ENCODE measurements around the gene PRKCQ.

PRKCQ gene

GRCh38 chr10:6431186-6431585 lies 148.9 kb downstream of the PRKCQ start:
- no peak for DNase-seq

GRCh38 chr10:6430423-6430980 lies 149.6 kb downstream of the PRKCQ start:
- DNase-seq, result no peak

GRCh38 chr10:6427357-6427959 lies 152.6 kb downstream of the PRKCQ start:
- no peak for DNase-seq

- no peak for DNase-seq
These were observed 153.8 kb downstream of the PRKCQ start for GRCh38 chr10:6426317-6426716.

DNA sequence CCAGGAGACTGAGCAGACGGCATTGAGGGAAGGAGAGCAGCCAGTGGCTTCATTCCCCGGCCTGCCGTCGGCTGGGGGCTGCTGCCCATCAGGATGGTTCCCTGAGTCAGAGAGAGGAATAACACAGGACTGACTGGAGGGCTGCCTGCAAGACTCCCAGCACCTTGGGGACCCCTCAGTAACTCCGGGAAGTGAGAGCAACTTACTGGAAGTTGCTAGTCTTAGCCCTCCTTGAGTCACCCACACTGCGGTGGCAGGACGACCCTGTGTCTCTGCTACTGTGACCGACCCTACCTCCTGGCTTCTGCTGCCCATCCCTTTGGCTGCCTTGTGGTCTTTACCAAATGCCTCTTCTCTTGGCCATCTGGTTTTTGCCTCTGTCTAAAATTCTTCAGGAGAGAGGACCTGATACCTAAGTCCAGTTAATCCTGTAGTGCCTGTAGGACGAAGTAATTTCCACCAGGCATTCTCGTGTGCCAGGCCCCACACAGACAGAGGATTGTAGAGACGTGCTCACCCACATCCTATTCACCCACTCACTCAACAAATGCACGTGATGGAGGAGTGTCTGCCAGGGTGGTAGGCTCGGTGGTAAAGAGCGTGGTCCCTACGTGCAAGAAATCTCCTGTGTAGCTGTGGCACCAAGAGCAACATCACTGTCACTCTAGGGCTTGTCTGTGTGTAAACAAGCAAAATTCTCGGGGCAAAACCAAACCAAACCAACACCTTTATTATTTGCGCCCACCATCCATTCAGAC lies 156.5 kb downstream of the PRKCQ start:
- DNase-seq, result no peak

- no peak for DNase-seq
These were observed 157.1 kb downstream of the PRKCQ start for GRCh38 chr10:6423004-6423403.

GRCh38 chr10:6418613-6419216 lies 161.4 kb downstream of the PRKCQ start:
- DNase-seq, result no peak

DNA sequence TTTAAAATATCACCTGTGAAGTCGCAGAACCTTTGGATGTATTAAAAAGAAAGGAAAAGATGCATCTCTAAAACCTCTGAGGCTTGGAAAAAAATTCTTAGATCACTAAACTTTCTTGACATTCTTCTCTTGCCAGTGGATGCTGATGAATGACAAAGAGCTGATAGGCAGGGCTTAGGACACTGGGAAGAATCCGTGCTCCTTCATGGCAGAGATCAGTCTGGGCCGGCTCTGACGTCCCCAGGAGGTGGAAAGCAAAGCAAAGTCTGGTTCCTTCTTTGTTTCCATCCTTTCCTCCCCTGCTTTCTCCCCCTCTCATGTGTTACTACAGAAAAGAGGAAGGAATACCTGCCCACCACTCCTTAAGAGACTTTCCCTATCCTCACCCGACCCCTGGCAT lies 161.9 kb downstream of the PRKCQ start:
- DNase-seq, result no peak

DNA sequence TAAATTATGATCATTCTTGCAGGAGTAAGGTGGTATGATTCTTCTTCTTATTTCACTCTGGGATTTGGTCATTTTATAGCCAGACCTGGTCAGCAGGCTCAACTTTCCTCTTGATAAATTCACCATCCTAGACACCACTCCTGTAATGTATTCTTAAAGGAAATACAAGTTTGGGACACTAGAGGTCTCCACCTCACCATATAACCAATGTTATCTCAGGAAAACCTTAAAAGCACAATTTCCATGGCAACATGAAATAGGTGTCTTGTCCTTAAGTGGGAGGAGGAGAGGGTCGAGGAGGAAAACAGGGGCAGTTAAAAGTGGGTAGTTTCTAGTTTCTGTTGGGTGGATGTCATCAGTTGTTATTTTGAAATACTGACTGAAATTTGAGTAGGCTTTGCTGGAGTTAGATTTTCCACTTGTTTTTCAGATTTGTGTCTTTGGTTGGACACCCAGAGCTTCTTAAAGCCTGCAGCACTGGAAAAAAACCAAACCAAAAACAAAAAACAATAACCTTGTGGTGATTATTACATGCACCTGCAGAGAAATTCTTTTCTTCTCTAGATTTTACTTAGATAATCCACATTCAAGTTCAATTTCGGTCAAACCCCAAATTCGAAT lies 163.1 kb downstream of the PRKCQ start:
- no peak for DNase-seq

GRCh38 chr10:6411436-6411835 lies 168.6 kb downstream of the PRKCQ start:
- no peak for DNase-seq

DNA sequence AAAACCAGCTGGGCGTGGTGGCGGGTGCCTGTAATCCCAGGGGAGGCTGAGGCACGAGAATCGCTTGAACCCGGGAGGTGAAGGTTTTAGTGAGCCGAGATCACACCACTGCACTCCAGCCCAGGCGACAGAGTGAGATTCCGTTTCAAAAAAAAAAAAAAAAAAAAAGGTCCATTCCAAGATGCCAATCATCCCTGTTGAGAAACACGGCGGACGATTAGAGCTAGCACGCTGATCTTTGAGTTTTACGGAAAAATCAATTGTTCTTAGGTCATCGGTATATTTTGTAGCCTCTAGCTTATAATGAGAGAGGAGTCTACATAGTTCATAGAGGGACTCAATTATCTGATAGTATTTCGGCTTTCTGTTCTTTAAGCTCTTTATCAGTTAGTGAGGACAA lies 169.2 kb downstream of the PRKCQ start:
- DNase-seq, result no peak

- DNase-seq, result no peak
These were observed 170.0 kb downstream of the PRKCQ start for GRCh38 chr10:6409971-6410643.

GRCh38 chr10:6408799-6409198 lies 171.3 kb downstream of the PRKCQ start:
- no peak for DNase-seq

DNA sequence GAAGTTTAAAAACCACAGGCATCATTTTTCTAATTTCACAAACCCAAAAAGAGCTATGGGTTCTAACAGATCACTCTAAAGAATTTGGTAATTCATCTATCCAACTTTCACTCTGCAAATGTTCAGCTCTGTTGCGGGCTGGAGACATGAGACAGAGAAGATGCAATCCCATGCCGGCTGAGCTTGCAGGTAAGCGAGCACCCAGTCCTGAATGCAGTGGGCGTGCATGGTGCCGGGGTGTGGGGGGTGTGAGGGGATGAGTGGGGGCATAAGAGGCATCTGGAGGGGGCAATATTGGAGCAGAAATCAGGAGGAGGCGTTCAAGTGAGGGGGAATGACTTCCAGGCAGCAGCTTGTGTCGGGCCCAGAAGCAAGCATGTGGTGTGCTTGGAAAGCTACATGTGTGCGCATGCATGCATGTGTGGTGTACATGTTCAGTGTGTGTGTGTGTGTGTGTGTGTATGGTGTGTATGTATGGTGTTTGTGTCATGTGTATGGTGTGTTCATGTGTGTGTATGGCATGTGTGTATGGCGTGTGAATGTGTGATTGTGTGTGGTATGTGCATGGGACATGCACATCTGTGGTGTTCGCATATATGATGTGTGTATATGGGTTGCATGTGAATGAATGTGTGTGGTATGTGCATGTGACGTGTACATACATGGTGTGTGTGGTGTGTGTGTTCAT lies 172.9 kb downstream of the PRKCQ start:
- DNase-seq, result no peak

DNA sequence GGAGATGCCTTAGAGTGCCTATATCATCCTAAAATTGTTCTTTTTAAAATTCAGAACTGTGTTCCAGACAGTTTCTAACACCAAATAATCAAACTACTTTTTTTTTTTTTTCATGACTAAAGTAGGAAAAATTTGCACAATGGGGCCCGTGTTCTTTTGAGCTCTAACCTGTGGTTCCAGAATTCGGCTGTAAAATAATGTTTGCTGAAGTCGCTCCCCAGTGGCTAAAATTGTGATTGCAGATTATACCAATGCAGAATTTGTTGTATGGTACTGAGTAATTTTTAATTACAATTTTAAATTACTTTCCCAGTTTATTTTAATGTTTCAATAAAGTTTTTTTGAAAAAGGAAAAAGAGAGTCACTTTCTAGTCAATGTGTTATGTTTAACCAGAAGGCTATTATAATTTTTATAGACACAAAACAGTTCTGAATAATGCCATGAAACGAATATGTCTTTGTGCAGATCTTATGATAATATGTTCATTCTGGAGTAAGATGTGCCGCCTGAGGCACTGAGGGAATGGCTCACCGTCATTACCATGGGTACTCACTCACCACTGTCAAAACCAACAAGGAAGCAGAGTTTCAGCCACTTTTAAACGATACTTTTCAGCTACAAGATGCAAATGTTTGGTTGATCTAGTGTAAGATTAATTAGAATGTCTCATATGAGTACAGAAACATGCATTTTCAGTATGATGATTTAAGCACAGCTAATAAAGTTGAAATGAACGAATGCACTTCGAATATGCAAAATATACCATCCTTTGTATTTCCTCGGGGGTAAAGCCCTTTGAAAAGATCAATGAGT lies 173.6 kb downstream of the PRKCQ start:
- no peak for DNase-seq

DNA sequence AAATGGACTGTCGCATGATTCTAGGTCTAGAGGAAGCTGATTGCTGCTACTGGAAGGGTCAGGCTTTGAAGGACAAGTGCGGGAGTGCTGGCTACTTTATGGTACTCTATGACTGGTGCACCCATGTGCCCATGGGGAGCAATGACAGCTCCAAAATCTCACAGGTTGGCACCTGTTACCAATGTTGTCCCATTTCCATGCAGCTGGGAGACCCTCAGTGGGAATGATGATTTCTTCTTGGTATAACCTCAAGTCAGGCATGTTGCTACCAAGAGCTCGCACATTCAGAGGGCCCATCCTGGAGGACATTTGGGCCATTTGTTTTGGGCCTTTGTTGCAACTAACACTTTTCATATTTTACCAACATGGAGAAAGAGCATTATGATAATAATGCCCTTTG lies 174.4 kb downstream of the PRKCQ start:
- DNase-seq, result no peak

GRCh38 chr10:6404127-6405072 lies 175.7 kb downstream of the PRKCQ start:
- no peak for DNase-seq

- no peak for DNase-seq
These were observed 177.1 kb downstream of the PRKCQ start for GRCh38 chr10:6402960-6403359.

GRCh38 chr10:6402349-6402709 lies 177.7 kb downstream of the PRKCQ start:
- DNase-seq, result no peak
